SH-SY5Y (cell line): ENCODE data around the gene ZNF396.

ENCODE experiments used
- GATA2 ChIP-seq: IDR thresholded peaks from 2 replicates; pipeline ENCODE4 v1.6.1; 2011; ENCODE audit warnings: mild to moderate bottlenecking, low read depth, low read length
- GATA3 ChIP-seq: IDR thresholded peaks from 2 replicates; pipeline ENCODE4 v1.6.1; 2011; ENCODE audit warnings: low read depth, mild to moderate bottlenecking, low read length, moderate library complexity

The ZNF396 gene

DNA sequence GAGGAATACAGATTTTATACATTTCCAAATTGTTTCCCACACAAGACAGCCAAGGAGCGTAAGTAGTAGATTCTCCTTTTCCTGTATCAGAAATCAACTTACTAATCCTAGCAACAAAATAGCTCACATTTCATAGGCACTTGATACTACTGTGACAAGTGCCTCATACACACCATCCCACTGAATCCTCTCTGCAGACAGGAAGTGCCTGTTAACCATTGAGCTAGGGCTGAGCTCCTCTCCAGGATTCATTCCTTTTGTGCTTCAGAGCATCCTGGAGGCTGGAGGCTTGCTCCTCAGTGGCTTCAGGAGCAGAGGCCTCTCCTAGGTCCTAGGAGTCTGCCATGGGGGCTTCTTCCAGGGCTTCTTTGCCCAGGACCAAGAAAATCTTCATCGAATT, 20.8 kb upstream of the ZNF396 start:
- no peak for TF ChIP-seq GATA2

DNA sequence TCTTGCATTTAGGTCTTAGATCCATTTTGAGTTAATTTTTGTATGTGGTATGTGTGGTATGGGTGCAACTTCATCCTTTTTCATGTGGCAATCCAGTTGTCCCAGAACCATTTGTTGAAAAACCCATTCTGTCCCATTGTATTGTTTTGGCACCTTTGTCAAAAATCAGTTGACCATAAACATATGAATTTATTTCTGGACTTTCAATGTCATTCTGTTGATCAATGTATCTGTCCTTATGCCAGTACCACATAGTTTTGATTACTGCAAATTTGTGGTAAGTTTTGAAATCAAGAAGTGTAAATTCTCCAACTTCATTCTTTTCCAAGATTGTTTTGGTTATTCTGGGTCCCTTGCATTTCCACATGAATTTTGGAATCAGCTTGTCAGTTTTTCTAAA, 16.6 kb upstream of the ZNF396 start:
- TF ChIP-seq GATA3 (no peak), GATA2 (no peak)

DNA sequence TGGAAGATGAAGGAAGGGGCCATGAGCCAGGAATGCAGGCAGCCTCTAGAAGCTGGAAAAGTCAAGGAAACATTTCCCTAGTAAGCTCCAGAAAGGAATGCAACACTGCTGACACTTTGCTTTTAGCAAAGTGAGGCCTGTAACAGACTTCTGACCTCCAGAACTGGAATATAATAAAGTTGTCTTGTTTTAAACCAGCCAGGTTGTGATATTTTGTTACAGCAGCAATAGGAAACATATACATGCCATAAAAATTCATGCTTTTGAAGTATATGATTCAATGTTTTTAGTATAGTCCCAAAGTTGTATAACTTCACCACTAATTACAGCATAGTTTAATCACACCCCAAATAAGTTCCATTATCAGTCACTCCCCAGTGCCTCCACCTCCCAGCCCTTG, 15.2 kb upstream of the ZNF396 start:
- TF ChIP-seq GATA3: no peak
- no peak for TF ChIP-seq GATA2

DNA sequence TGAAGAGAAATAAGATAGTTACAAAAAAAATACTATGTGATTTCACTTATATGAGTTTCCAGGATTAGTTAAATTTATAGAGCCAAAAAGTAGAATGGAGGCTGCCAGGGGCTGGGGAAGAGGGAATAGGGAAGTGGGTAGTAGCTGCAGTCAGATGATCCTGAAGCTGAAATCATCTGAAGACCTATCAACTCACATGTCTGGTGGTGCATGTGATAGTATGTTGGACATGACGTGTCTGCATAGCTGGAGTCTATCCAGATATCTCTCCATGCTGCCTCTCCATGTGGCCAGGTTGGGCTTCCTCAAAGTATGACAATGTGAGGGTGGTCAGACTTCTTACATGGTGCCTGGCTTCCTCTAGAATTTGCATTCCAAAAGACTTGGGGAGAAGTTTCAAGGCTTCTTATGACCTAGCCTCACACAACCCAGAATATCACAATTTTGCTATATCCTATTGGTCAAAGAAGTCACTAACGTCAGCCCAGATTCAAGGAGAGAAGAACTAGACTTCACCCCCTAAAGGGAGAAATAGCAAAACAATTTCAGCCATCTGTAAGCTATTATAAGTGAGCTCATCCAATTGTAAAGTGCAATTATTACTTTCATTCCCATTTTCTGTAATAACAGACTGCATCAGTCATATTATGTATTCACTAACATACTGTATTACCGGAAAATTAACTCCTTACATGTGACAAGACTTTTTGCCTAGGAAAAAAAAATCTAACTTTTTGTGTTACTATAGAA, 14.0 kb upstream of the ZNF396 start:
- TF ChIP-seq GATA3 (no peak), GATA2 (no peak)

DNA sequence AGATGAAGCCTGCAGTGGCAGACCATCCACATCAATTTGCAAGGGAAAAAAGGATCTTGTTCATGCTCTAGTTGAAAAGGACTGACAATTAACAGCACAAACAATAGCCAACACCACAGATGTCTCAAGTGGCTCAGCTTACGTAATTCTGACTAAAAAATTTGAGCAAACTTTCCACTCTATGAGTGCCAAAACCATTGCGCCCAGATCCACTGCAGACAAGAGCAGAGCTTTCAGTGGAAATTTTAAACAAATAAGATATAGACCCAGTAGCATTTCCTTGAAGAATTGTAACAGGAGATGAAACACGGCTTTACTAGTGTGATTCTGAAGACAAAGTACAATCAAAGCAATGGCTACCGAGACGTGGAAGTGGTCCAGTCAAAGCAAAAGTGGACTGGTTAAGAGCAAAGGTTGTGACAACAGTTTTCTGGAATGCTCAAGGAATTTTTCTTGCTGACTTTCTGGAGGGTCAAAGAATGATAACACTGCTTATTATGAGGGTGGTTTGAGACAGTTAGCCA, 12.0 kb upstream of the ZNF396 start:
- TF ChIP-seq GATA2 (no peak), GATA3 (no peak)

DNA sequence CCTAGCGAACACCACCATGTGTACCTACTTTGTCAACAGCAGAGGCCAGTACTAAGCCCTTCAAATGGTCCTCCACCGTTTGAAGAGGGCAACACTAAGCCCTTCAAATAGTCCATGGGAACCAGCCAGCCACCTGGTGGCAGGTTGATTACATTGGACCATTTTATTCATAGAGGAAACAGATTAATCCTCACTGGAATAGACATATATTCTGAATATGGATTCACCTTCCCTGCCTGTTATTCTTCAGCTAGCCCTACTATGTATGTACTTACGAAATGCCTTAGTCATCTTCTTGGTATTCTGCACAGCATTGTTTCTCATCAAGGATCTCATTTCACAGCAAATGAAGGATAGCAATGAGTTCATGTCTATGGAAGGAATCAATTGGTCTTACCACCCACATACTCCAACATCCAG, 10.0 kb upstream of the ZNF396 start:
- TF ChIP-seq GATA2: no peak
- no peak for TF ChIP-seq GATA3

DNA sequence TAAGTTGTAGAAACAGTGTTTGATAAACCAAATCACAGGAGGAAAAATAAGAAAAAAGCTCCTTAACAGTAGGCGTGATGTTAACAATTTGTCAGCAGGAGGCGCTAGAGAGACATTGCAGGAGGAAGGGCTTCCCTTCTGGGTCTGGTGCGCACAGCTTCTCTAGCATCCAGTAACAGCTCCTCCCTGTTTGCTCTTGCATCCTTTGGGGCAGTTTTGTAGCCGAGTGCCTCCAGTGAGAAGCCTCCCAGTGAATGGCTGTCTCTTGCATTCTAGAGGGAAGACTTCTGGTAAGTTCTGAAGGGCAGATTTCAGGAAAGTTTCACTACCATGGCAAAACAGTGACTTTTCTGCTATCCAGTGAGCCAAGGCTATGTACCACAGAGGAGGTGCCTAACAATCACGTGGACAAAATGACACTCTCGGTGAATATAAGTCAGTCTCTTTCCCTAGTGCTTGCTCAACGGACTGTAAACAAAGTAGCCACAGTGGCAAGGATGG, 9.5 kb upstream of the ZNF396 start:
- TF ChIP-seq GATA2 (no peak), GATA3 (no peak)

DNA sequence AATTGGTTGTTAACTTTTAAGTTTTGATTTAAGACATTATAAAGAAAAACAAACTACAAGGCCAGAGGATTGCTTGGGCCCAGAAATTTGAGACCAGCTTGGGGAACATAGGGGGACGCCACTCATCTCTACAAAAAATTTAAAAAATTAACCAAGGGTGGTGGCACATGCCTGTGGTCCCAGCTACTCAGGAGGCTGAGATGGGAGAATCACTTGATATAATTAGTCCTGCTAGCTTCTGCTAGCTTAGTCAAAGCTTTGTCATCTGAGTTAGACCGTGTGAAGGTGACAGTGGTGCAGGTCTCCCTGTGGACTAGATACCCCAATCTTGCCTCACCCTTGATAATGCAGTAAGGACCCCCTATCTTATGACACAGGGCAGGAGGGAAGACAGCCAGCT, 6.0 kb upstream of the ZNF396 start:
- TF ChIP-seq GATA3: no peak
- TF ChIP-seq GATA2: no peak

DNA sequence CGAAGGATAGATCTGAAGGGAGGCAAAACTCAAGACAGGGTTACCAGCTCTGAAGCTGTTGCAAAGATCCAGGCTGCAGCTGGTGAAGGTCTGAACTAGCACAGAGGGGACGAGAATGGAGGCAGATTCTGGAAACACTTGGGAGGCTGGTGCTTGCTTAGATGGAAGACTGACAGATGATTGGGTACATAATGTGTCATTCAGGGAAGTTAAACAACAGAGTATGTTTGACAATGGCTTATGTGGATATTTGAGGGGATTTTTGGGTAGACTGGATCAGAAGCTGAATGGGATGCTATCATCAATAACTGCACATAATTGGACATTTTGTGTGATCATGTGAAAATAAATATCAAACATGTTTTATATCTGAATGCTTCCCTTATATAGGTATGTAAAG, 2.3 kb upstream of the ZNF396 start:
- no peak for TF ChIP-seq GATA3
- no peak for TF ChIP-seq GATA2

DNA sequence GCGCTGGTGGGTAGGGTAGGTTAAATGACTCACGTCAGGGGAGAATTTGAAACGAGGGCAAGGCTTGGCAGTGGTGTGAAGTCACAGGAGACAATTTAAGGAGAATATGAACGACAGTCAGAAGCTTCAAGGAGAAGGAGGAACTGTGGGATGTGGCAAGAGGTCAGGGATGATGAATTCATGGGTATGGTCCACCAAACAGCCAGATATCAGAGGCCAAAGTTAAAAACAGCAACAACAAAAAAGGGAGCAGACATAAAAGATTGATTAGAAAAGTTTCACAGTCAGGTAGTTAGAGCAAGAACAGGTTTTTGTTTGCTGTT, 1.4 kb upstream of the ZNF396 start:
- no peak for TF ChIP-seq GATA2
- no peak for TF ChIP-seq GATA3

DNA sequence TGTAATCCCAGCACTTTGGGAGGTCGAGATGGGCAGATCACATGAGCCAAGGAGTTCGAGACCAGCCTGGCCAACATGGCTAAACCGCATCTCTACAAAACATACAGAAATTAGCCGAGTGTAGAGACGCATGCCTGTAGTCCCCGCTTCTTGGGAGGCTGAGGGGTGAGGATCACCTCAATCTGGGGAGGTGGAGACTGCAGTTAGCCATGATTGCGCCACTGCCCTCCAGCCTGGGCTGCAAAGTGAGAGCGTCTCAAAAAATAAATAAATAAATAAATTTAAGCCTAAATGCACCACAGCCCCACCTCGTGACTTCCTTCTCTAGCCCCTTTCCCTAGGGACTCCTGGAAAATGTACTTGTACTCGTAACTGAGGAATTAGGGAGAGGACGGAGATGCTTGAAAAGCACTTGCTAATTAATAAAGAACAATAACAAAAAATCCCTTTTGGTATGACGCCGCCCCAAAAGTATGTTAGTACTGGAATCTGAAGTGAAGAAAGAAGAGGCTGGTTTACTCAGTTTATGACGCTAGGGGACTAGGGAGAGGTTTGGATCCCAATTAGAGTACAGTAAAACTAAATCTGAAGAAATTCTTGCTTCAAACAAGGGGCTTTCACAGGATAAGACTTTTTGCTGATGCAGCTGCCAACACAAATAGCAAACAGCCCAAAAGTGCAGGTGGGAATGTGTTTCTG, 887 bp upstream of the ZNF396 start:
- no peak for TF ChIP-seq GATA3
- no peak for TF ChIP-seq GATA2

DNA sequence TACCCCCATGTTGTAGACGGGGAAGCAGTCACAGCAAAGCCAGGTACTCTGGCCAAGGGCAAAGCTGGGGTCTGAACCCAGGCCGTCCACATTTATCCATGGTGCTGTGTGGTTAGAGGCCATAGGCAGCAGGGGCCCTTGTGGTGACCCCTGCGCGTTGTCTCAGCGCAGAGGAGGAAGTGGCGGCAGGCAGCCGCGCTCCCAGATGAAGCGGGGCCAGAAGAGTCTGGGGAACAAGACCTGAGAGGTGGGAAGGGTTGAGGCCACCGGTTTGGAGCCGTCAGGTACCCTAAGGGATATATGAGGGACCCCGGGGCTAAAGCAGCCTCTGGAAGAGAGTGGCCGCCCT, 770 bp downstream of the ZNF396 start:
- no peak for TF ChIP-seq GATA2
- TF ChIP-seq GATA3: no peak

DNA sequence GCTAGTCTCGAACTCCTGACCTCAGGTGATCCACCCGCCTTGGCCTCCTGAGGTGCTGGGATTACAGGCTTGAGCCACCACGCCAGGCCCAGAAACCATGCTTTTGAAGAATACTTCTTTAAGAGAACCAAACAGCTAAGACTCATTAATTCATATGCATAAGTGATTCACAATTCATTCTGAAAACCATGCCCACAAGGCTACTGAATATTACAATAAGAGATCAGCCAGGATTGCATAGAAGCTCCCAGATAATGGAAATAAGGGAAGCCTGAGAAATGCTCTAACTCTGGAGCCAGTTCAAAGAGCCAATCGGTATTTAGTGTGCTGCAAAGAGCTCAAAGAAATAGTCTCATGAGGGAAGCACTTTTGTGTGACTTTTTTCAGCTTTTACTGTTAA, 2.4 kb downstream of the ZNF396 start:
- TF ChIP-seq GATA2 (no peak), GATA3 (no peak)

DNA sequence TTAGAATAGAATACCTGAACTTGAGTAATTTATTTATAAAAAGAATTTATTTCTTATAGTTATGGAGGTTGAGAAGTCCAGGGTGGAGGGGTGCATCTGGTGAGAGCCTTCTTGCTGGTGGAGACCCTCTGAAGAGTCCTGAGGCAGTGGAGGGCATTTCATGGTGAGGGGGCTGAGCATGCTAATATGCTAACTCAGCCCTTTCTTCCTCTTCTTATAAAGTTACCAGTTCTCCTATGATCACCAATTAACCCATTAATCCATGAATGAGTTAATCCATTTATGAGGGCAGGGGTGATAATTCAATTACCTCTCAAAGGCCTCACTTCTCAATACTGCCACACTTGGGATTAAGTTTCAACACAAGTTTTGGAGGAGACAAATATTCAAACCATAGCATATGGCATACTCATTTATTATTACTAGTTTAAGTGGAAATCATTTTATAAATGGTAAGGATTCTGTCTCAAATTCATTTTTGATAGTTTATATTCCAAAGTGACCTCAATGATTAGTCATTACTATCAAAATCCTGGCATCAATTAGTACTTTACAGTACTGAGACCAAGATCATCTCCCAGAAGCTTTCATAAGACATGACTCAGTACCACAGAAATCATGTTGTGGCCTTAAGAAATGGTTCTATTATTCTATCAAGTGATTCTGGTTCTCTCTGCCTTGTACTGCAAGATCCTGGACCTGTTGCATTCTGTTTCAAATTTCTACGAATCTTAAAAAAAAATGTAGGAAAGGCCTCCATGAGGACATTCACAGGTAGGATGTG, 5.5 kb downstream of the ZNF396 start:
- TF ChIP-seq GATA2 (no peak), GATA3 (no peak)

DNA sequence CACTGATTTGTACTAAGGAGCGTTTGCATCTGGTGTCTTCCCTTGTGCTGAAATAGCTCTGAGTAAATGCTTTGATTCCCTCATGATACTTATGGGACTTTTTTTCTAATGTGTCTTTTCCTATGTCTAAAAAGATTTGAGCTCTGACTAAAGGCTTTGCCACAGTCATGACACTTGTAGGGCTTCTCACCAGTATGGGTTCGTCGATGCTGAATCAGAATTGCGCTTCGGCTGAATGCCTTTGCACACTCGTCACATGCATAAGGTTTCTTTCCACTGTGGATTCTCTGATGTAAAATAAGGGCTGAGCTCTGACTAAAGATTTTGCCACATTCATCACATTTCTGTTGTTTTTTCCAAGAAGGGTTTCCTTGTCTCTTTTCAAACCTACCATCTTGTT, 8.0 kb downstream of the ZNF396 start:
- TF ChIP-seq GATA3 (no peak), GATA2 (no peak)

DNA sequence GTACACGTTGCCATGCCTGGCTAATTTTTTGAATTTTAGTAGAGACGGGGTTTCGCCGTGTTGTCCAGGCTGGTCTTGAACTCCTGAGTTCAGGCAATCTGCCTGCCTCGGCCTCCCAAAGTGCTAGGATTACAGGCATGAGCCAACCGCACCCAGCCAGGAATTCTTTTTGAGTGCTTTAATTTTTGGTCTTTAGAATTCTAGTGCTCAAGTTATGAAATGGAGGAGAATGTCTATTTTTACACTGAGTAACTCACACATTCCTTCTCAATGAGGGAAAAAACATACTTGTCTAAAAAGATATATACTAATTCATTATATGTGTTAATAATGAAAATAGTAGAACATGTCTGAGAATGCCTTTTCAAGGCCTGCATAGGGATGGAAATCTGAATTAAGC, 8.5 kb downstream of the ZNF396 start:
- TF ChIP-seq GATA2 (no peak), GATA3 (no peak)
